ENCODE results near the gene TAPBPL. TPM values are rescaled to one million over a fixed set of nuclear protein-coding genes. Genes with fewer than 3 reads are reported as not detected.
A peak's percentile ranks its signal among the peaks of the same experiment; 100 is the strongest.

TAPBPL gene
- total and polyA plus RNA-seq, 2 of the 13 experiments (the other 11 are each of a cell fraction or from before 2014, with no cell fraction given), result 10.0 to 14.5 TPM

DNA sequence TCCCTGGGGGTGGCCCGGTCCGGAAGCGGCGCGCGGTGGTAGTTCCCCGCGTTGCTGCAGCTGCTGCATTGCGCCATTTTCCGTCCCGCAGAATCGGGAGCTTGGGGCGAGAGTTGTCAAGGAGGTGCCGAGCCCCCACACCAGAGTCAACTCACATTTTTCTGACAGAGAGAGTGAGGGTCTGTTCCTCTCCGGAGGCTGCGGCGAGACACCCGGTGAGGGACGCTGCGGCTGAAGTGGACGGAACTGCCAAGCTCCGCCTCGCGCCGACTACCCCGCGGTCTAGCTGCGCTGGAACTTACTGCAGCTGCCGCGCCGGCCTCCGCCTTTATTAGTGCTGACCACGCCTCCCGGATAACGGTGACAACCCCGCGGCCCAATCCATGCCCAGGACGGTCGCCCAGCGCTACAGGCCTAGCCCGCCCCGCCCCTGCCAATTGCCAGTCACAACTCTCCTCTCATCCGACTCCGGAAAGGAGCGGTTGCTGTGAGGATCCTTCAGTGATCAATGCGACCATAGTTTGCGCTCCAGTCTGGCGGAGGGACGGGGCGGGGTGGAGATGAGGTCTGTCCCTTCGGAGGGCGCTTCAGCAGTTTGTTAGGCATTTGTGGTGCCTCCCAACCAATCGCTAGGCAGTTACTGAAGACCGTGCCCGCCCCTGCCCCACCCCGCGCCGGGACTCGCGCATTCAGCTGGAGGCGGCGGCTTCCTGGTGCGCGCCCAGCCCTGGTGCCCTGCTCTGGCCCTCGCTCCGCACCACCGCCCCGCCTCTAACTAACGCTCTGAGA lies 18.7 kb downstream of the TAPBPL start, which contains the start of gene VAMP1 (continued):
- TF ChIP-seq ZNF253 (CRISPR knock-in tag; IDR thresholded peaks at IDR 0.05; ENCODE audit: borderline replicate concordance), result peak; percentile 64; the same call in 1 of the 2 replicates
- peak; percentile 62; the same call in 1 of the 2 replicates for TF ChIP-seq ATF2 (CRISPR knock-in tag; IDR thresholded peaks at IDR 0.05)
- no peak; the same call in 1 of the 2 replicates for TF ChIP-seq ZNF556 (CRISPR knock-in tag; IDR thresholded peaks at IDR 0.05; ENCODE audit: borderline replicate concordance)
- TF ChIP-seq PCBP2 (optimal IDR thresholded peaks at IDR 0.05; ENCODE audit: low read depth, low read length, poor library complexity, severe bottlenecking), result no peak
- TF ChIP-seq EHMT2 (IDR thresholded peaks at IDR 0.05; ENCODE audit: borderline replicate concordance, low read depth, low read length), result no peak
- no peak for TF ChIP-seq SRSF4 (IDR thresholded peaks at IDR 0.05; ENCODE audit: low read depth, low read length, poor library complexity, severe bottlenecking)
- no peak; the same call in 1 of the 2 replicates for TF ChIP-seq CHD2 (IDR thresholded peaks at IDR 0.05; ENCODE audit: low read depth, low read length)
- TF ChIP-seq, protein P1, sequence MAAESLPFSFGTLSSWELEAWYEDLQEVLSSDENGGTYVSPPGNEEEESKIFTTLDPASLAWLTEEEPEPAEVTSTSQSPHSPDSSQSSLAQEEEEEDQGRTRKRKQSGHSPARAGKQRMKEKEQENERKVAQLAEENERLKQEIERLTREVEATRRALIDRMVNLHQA (CRISPR knock-in tag; IDR thresholded peaks at IDR 0.05), result no peak
- TF ChIP-seq KLF16 (CRISPR knock-in tag; IDR thresholded peaks at IDR 0.05), result peak in 1 of 2 experiments; percentile 90; a peak in 2 of 4 replicates
- TF ChIP-seq RCOR2 (CRISPR knock-in tag; IDR thresholded peaks at IDR 0.05), result no peak; the same call in 1 of the 2 replicates
- TF ChIP-seq ZNF446 (CRISPR knock-in tag; IDR thresholded peaks at IDR 0.05), result peak; percentile 43; the same call in 1 of the 2 replicates
- no peak for TF ChIP-seq ZNF430 (CRISPR knock-in tag; IDR thresholded peaks at IDR 0.05)
- TF ChIP-seq POLR2A (IDR thresholded peaks at IDR 0.05; ENCODE audit: insufficient read depth in 1 of 2, low read depth in 2 of 2, low read length in 2 of 2), result peak; percentile 99 to 100
- TF ChIP-seq ZNF326 (CRISPR knock-in tag; IDR thresholded peaks at IDR 0.05; ENCODE audit: borderline replicate concordance), result no peak
- 0 out of 2 replicates have a peak, but pooled peaks have one; percentile 82 for TF ChIP-seq ZNF761 (CRISPR knock-in tag; conservative IDR thresholded peaks at IDR 0.05)
- TF ChIP-seq HOXA7 (CRISPR knock-in tag; IDR thresholded peaks at IDR 0.05), result no peak
- TF ChIP-seq ZZZ3 (CRISPR knock-in tag; IDR thresholded peaks at IDR 0.05; ENCODE audit: borderline replicate concordance), result 0 out of 2 replicates have a peak, but pooled peaks have one; percentile 14
- no peak for TF ChIP-seq NR2F1 (CRISPR knock-in tag; IDR thresholded peaks at IDR 0.05)
- peak; percentile 24; the same call in 1 of the 2 replicates for TF ChIP-seq SOX5 (CRISPR knock-in tag; IDR thresholded peaks at IDR 0.05; ENCODE audit: borderline replicate concordance)
- peak; percentile 85; the same call in 1 of the 2 replicates for TF ChIP-seq ZNF230 (CRISPR knock-in tag; IDR thresholded peaks at IDR 0.05)
- TF ChIP-seq ZNF136 (CRISPR knock-in tag; IDR thresholded peaks at IDR 0.05; ENCODE audit: low read depth), result 0 out of 2 replicates have a peak, but pooled peaks have one; percentile 32
- TF ChIP-seq ZFP62 (CRISPR knock-in tag; IDR thresholded peaks at IDR 0.05), result no peak

Data from HepG2 (cell line).